ENCODE results near the gene ZCCHC14.
A peak's percentile ranks its signal among the peaks of the same experiment; 100 is the strongest.
"Not testable (repeated sequence)": the region's sequence is repeated elsewhere in the genome, so short reads cannot be mapped to it uniquely, and the experiment has no call there.

Gene ZCCHC14

GRCh38 chr16:87502308-87502969, 9.6 kb upstream of the ZCCHC14 start:
- no peak overlapping the region for H3K4me3 ChIP-seq (ENCODE audit: low read length)

GRCh38 chr16:87501117-87501516, 8.3 kb upstream of the ZCCHC14 start:
- Histone ChIP-seq H3K36me3 (ENCODE audit: control insufficient read depth, low read depth, low read length) (no peaks in the 10 kb centered on the region), H3K9me3 (ENCODE audit: control insufficient read depth, low read depth, low read length) (no peaks in the 10 kb centered on the region), H3K4me3 (ENCODE audit: low read length) (no peak overlapping the region), H3K27ac (ENCODE audit: low read length) (no peak overlapping the region), H3K9ac (ENCODE audit: low read length) (no peak overlapping the region), H3K27me3 (ENCODE audit: control insufficient read depth, insufficient read depth, low read length) (no peaks in the 10 kb centered on the region), H3K4me1 (ENCODE audit: control insufficient read depth, low read depth, low read length) (no peaks in the 10 kb centered on the region)

More at GRCh38 chr16:87502308-87502969, 9.6 kb upstream of the ZCCHC14 start:
- Histone ChIP-seq H3K36me3 (ENCODE audit: control insufficient read depth, low read depth, low read length) (no peaks in the 10 kb centered on the region), H3K4me1 (ENCODE audit: control insufficient read depth, low read depth, low read length) (no peaks in the 10 kb centered on the region), H3K9ac (ENCODE audit: low read length) (no peak overlapping the region), H3K27me3 (ENCODE audit: control insufficient read depth, insufficient read depth, low read length) (no peaks in the 10 kb centered on the region), H3K9me3 (ENCODE audit: control insufficient read depth, low read depth, low read length) (no peaks in the 10 kb centered on the region), H3K27ac (ENCODE audit: low read length) (no peak overlapping the region)

GRCh38 chr16:87499189-87499486, 6.3 kb upstream of the ZCCHC14 start:
- Histone ChIP-seq H3K27me3 (ENCODE audit: control insufficient read depth, insufficient read depth, low read length) (no peaks in the 10 kb centered on the region), H3K9ac (ENCODE audit: low read length) (no peak overlapping the region), H3K4me1 (ENCODE audit: control insufficient read depth, low read depth, low read length) (no peaks in the 10 kb centered on the region), H3K36me3 (ENCODE audit: control insufficient read depth, low read depth, low read length) (no peaks in the 10 kb centered on the region), H3K9me3 (ENCODE audit: control insufficient read depth, low read depth, low read length) (no peaks in the 10 kb centered on the region), H3K4me3 (ENCODE audit: low read length) (no peak overlapping the region), H3K27ac (ENCODE audit: low read length) (no peak overlapping the region)

GRCh38 chr16:87498324-87499188, 5.7 kb upstream of the ZCCHC14 start:
- no peaks in the 10 kb centered on the region for H3K4me1 ChIP-seq (ENCODE audit: control insufficient read depth, low read depth, low read length)

GRCh38 chr16:87497767-87498290, 5.0 kb upstream of the ZCCHC14 start:
- H3K9me3 ChIP-seq (ENCODE audit: control insufficient read depth, low read depth, low read length); H3K27me3 ChIP-seq (ENCODE audit: control insufficient read depth, insufficient read depth, low read length); H3K4me3 ChIP-seq (ENCODE audit: low read length); H3K9ac ChIP-seq (ENCODE audit: low read length); H3K36me3 ChIP-seq (ENCODE audit: control insufficient read depth, low read depth, low read length); H3K4me1 ChIP-seq (ENCODE audit: control insufficient read depth, low read depth, low read length); H3K27ac ChIP-seq (ENCODE audit: low read length): not testable (repeated sequence)

More at GRCh38 chr16:87498324-87499188, 5.7 kb upstream of the ZCCHC14 start:
- no peaks in the 10 kb centered on the region for H3K36me3 ChIP-seq (ENCODE audit: control insufficient read depth, low read depth, low read length)
- H3K4me3 ChIP-seq (ENCODE audit: low read length) = no peak overlapping the region
- no peak overlapping the region for H3K27ac ChIP-seq (ENCODE audit: low read length)
- H3K9me3 ChIP-seq (ENCODE audit: control insufficient read depth, low read depth, low read length) = no peaks in the 10 kb centered on the region
- H3K27me3 ChIP-seq (ENCODE audit: control insufficient read depth, insufficient read depth, low read length) = no peaks in the 10 kb centered on the region
- H3K9ac ChIP-seq (ENCODE audit: low read length) = no peak overlapping the region

GRCh38 chr16:87497023-87497766, 4.4 kb upstream of the ZCCHC14 start:
- not testable (repeated sequence) for H3K4me3 ChIP-seq (ENCODE audit: low read length); H3K27me3 ChIP-seq (ENCODE audit: control insufficient read depth, insufficient read depth, low read length); H3K4me1 ChIP-seq (ENCODE audit: control insufficient read depth, low read depth, low read length)

GRCh38 chr16:87496447-87496801, 3.6 kb upstream of the ZCCHC14 start:
- H3K36me3 ChIP-seq (ENCODE audit: control insufficient read depth, low read depth, low read length) = no peaks in the 10 kb centered on the region
- H3K27ac ChIP-seq (ENCODE audit: low read length) = no peak overlapping the region
- H3K9me3 ChIP-seq (ENCODE audit: control insufficient read depth, low read depth, low read length) = no peaks in the 10 kb centered on the region
- no peak overlapping the region for H3K9ac ChIP-seq (ENCODE audit: low read length)
- no peak overlapping the region for H3K4me3 ChIP-seq (ENCODE audit: low read length)
- no peaks in the 10 kb centered on the region for H3K4me1 ChIP-seq (ENCODE audit: control insufficient read depth, low read depth, low read length)
- H3K27me3 ChIP-seq (ENCODE audit: control insufficient read depth, insufficient read depth, low read length) = no peaks in the 10 kb centered on the region

More at GRCh38 chr16:87497023-87497766, 4.4 kb upstream of the ZCCHC14 start:
- not testable (repeated sequence) for H3K36me3 ChIP-seq (ENCODE audit: control insufficient read depth, low read depth, low read length); H3K9me3 ChIP-seq (ENCODE audit: control insufficient read depth, low read depth, low read length); H3K9ac ChIP-seq (ENCODE audit: low read length); H3K27ac ChIP-seq (ENCODE audit: low read length)

GRCh38 chr16:87495578-87496446, 3.0 kb upstream of the ZCCHC14 start:
- H3K27ac ChIP-seq (ENCODE audit: low read length) = no peak overlapping the region
- H3K27me3 ChIP-seq (ENCODE audit: control insufficient read depth, insufficient read depth, low read length) = no peaks in the 10 kb centered on the region
- H3K4me3 ChIP-seq (ENCODE audit: low read length) = no peak overlapping the region
- H3K9me3 ChIP-seq (ENCODE audit: control insufficient read depth, low read depth, low read length) = no peaks in the 10 kb centered on the region
- H3K36me3 ChIP-seq (ENCODE audit: control insufficient read depth, low read depth, low read length) = no peaks in the 10 kb centered on the region
- no peak overlapping the region for H3K9ac ChIP-seq (ENCODE audit: low read length)
- H3K4me1 ChIP-seq (ENCODE audit: control insufficient read depth, low read depth, low read length) = no peaks in the 10 kb centered on the region

- H3K4me3 ChIP-seq (ENCODE audit: low read length) = peak overlapping the region; percentile 36
- H3K9me3 ChIP-seq (ENCODE audit: control insufficient read depth, low read depth, low read length) = no peaks in the 10 kb centered on the region
- H3K4me1 ChIP-seq (ENCODE audit: control insufficient read depth, low read depth, low read length) = peaks cover 6% of the 10 kb centered on the region
- H3K36me3 ChIP-seq (ENCODE audit: control insufficient read depth, low read depth, low read length) = no peaks in the 10 kb centered on the region
- H3K9ac ChIP-seq (ENCODE audit: low read length) = no peak overlapping the region
- no peaks in the 10 kb centered on the region for H3K27me3 ChIP-seq (ENCODE audit: control insufficient read depth, insufficient read depth, low read length)
- H3K27ac ChIP-seq (ENCODE audit: low read length) = no peak overlapping the region
These were observed 920 bp upstream of the ZCCHC14 start for GRCh38 chr16:87493608-87494280.

GRCh38 chr16:87492291-87492630, 563 bp downstream of the ZCCHC14 start:
- H3K4me3 ChIP-seq (ENCODE audit: low read length) = no peak overlapping the region
- H3K27me3 ChIP-seq (ENCODE audit: control insufficient read depth, insufficient read depth, low read length) = no peaks in the 10 kb centered on the region
- H3K9me3 ChIP-seq (ENCODE audit: control insufficient read depth, low read depth, low read length) = no peaks in the 10 kb centered on the region
- no peaks in the 10 kb centered on the region for H3K36me3 ChIP-seq (ENCODE audit: control insufficient read depth, low read depth, low read length)
- H3K4me1 ChIP-seq (ENCODE audit: control insufficient read depth, low read depth, low read length) = peaks cover 11% of the 10 kb centered on the region
- no peak overlapping the region for H3K27ac ChIP-seq (ENCODE audit: low read length)
- H3K9ac ChIP-seq (ENCODE audit: low read length) = no peak overlapping the region
